Measurements from ENCODE around the gene ADGRG3.
"Not testable (repeated sequence)": the region's sequence is repeated elsewhere in the genome, so short reads cannot be mapped to it uniquely, and the experiment has no call there.

The ADGRG3 gene

GRCh38 chr16:57694725-57695679 is 26.9 kb downstream of the ADGRG3 start, which contains the start of gene DRC7:
Gene DRC7 (plus strand): TSS chr16:57694806. CDS start chr16:57697950, 3,144 bp downstream.
- DNase-seq (ENCODE audit: low read depth, low spot score) = peak; percentile 76

- DNase-seq (ENCODE audit: low read depth, low spot score) = no peak
Measured at GRCh38 chr16:57695680-57696069, 27.6 kb downstream of the ADGRG3 start.

- DNase-seq (ENCODE audit: low read depth, low spot score) = no peak
Measured at GRCh38 chr16:57696240-57696639, 28.1 kb downstream of the ADGRG3 start.

- no peak for DNase-seq (ENCODE audit: low read depth, low spot score)
Measured at GRCh38 chr16:57697896-57698537, 29.9 kb downstream of the ADGRG3 start.

GRCh38 chr16:57698812-57699405 is 30.8 kb downstream of the ADGRG3 start:
- no peak for DNase-seq (ENCODE audit: low read depth, low spot score)

GRCh38 chr16:57699481-57699880 is 31.4 kb downstream of the ADGRG3 start:
- no peak for DNase-seq (ENCODE audit: low read depth, low spot score)

GRCh38 chr16:57699899-57700298 is 31.8 kb downstream of the ADGRG3 start:
- DNase-seq (ENCODE audit: low read depth, low spot score) = no peak

- DNase-seq (ENCODE audit: low read depth, low spot score) = no peak
Measured at GRCh38 chr16:57700781-57701551, 32.9 kb downstream of the ADGRG3 start.

- no peak for DNase-seq (ENCODE audit: low read depth, low spot score)
Measured at GRCh38 chr16:57701759-57702371, 33.8 kb downstream of the ADGRG3 start.

- DNase-seq (ENCODE audit: low read depth, low spot score) = no peak
Measured at GRCh38 chr16:57703416-57704010, 35.4 kb downstream of the ADGRG3 start.

- DNase-seq (ENCODE audit: low read depth, low spot score) = no peak
Measured at GRCh38 chr16:57704011-57704904, 36.2 kb downstream of the ADGRG3 start.

- DNase-seq (ENCODE audit: low read depth, low spot score) = no peak
Measured at GRCh38 chr16:57704905-57705852, 37.1 kb downstream of the ADGRG3 start.

GRCh38 chr16:57706717-57707116 is 38.6 kb downstream of the ADGRG3 start:
- DNase-seq (ENCODE audit: low read depth, low spot score) = no peak

GRCh38 chr16:57707331-57707730 is 39.2 kb downstream of the ADGRG3 start:
- DNase-seq (ENCODE audit: low read depth, low spot score) = no peak

- no peak for DNase-seq (ENCODE audit: low read depth, low spot score)
Measured at GRCh38 chr16:57708168-57708567, 40.1 kb downstream of the ADGRG3 start.

- DNase-seq (ENCODE audit: low read depth, low spot score) = no peak
Measured at GRCh38 chr16:57709663-57710062, 41.6 kb downstream of the ADGRG3 start.

- DNase-seq (ENCODE audit: low read depth, low spot score) = no peak
Measured at GRCh38 chr16:57711346-57711745, 43.2 kb downstream of the ADGRG3 start.

GRCh38 chr16:57711993-57712392 is 43.9 kb downstream of the ADGRG3 start:
- no peak for DNase-seq (ENCODE audit: low read depth, low spot score)

- DNase-seq (ENCODE audit: low read depth, low spot score) = not testable (repeated sequence)
Measured at GRCh38 chr16:57712569-57712968, 44.5 kb downstream of the ADGRG3 start.

All from astrocyte of the hippocampus (primary cell).